Measurements from ENCODE around the gene ATXN1. TPM values are rescaled to one million over a fixed set of nuclear protein-coding genes. Genes with fewer than 3 reads are reported as not detected.

The ATXN1 gene
- total and polyA plus RNA-seq, 2 of the 8 experiments (the other 6 are each of a cell fraction or from before 2014, with no cell fraction given): 1.6 to 4.0 TPM

DNA sequence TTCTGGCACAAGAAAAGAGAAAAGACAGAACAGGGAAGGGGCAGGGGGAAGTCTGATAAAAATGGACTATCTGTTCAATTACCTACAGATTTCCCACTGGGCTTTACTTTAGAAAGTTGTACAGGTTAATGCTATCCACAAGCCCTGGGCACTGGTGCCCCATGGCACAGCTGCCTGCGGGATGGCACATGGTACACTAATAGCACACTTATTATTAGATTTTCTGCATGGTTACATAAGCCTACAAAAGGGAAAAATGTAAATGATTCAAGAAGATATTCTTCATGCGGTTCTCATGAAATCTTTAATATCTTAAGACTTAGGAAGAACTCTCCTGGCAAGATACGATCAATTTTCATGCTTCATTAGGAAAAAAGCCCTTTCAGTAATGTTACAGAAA is 385.4 kb downstream of the ATXN1 start:
- no peaks in the 10 kb centered on the region for H3K36me3 ChIP-seq (ENCODE audit: control insufficient read depth in 2 of 4, insufficient read depth in 4 of 4, low read length in 3 of 4)
- no peak overlapping the region for H3K4me3 ChIP-seq (ENCODE audit: extremely low read depth in 1 of 4, insufficient read depth in 2 of 4, low read depth in 3 of 4, low read length in 4 of 4)
- H3K9ac ChIP-seq (replicated peaks in 1 of 4; ENCODE audit: extremely low read depth in 1 of 4, low read depth in 3 of 4, low read length in 3 of 4): no peak overlapping the region
- no peak overlapping the region for H3K18ac ChIP-seq (ENCODE audit: extremely low read depth, low read length)
- ChIA-PET CTCF (ENCODE audit: partially characterized antibody) (interaction anchor here (2.1 kb wide), 1 partner anchor 34 kb away, joined by 5 read pairs; no protein-coding TSS in a partner anchor), POLR2A (ENCODE audit: partially characterized antibody) (no interaction called here)
- H2BK12ac ChIP-seq (ENCODE audit: low read depth, low read length): no peak overlapping the region
- FAIRE-seq (no peak), DNase-seq (ENCODE audit: low read depth in 1 of 2, low spot score in 2 of 2) (no peak)
- H3K27ac ChIP-seq (ENCODE audit: low read depth, low read length): no peak overlapping the region
- H3K9me3 ChIP-seq (ENCODE audit: insufficient read depth in 2 of 2, low read depth in 1 of 2, low read length in 1 of 2): no peaks in the 10 kb centered on the region
- H3K23ac ChIP-seq (ENCODE audit: insufficient read length): no peak overlapping the region
- no peak overlapping the region for H4K5ac ChIP-seq (ENCODE audit: insufficient read length, low read depth, low read length)
- no peaks in the 10 kb centered on the region for H3K79me2 ChIP-seq (ENCODE audit: control insufficient read depth in 1 of 2, insufficient read depth in 2 of 2, low read length in 2 of 2)
- no peak overlapping the region for H2BK20ac ChIP-seq (ENCODE audit: low read length)
- H4K20me1 ChIP-seq (replicated peaks in 1 of 2; ENCODE audit: control insufficient read depth in 1 of 2, insufficient read depth in 2 of 2, low read length in 2 of 2): no peaks in the 10 kb centered on the region
- TF ChIP-seq POLR2A (IDR thresholded peaks at IDR 0.05; ENCODE audit: control extremely low read depth in 1 of 2, low read depth in 2 of 2, low read length in 2 of 2) (no peak), RXRA (IDR thresholded peaks at IDR 0.05; ENCODE audit: insufficient read depth, low read depth, low read length) (no peak), FOSL1 (IDR thresholded peaks at IDR 0.05; ENCODE audit: insufficient read depth, low read depth, low read length) (no peak), CTBP2 (IDR thresholded peaks at IDR 0.05; ENCODE audit: borderline replicate concordance, insufficient read depth, insufficient read length, low read length) (no peak), CEBPB (IDR thresholded peaks at IDR 0.05; ENCODE audit: low read depth, low read length) (no peak), CBX5 (IDR thresholded peaks at IDR 0.05; ENCODE audit: low read depth, low read length) (no peak), TCF12 (IDR thresholded peaks at IDR 0.05; ENCODE audit: low read depth, low read length) (no peak), KDM1A (IDR thresholded peaks at IDR 0.05; ENCODE audit: borderline replicate concordance, low read length) (no peak), SRF (IDR thresholded peaks at IDR 0.05; ENCODE audit: low read depth, low read length) (no peak), TAF1 (IDR thresholded peaks at IDR 0.05; ENCODE audit: low read depth, low read length) (no peak), BCL11A (IDR thresholded peaks at IDR 0.05; ENCODE audit: low read depth in 2 of 2, low read length in 2 of 2) (no peak)
- TF ChIP-seq, protein P1, sequence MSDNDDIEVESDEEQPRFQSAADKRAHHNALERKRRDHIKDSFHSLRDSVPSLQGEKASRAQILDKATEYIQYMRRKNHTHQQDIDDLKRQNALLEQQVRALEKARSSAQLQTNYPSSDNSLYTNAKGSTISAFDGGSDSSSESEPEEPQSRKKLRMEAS (IDR thresholded peaks at IDR 0.05): no peak
- no peak overlapping the region for H2AK5ac ChIP-seq (ENCODE audit: low read depth, low read length)
- no peaks in the 10 kb centered on the region for H3K79me1 ChIP-seq (ENCODE audit: low read depth, low read length)
- no peak overlapping the region for H2BK5ac ChIP-seq (ENCODE audit: low read depth, low read length)
- H2BK120ac ChIP-seq (replicated peaks; ENCODE audit: low read depth, low read length): no peak overlapping the region
- H3K23me2 ChIP-seq (ENCODE audit: low read depth, low read length): no peaks in the 10 kb centered on the region
- no peaks in the 10 kb centered on the region; a peak in 1 of 7 replicates for H3K4me1 ChIP-seq (replicated peaks in 1 of 4; ENCODE audit: control insufficient read depth in 3 of 4, insufficient read depth in 4 of 4, low read length in 3 of 4)
- no peak overlapping the region for H3K4me2 ChIP-seq (ENCODE audit: insufficient read depth in 1 of 2, low read depth in 2 of 2, low read length in 2 of 2)
- H4K8ac ChIP-seq (ENCODE audit: extremely low read depth, insufficient read depth, low read length): no peak overlapping the region
- H3K4ac ChIP-seq (replicated peaks; ENCODE audit: insufficient read length, low read depth, low read length): no peak overlapping the region
- H2AFZ ChIP-seq (ENCODE audit: low read length): no peak overlapping the region
- no peak overlapping the region for H3K56ac ChIP-seq (replicated peaks; ENCODE audit: insufficient read length, low read depth, low read length)
- H3K14ac ChIP-seq (ENCODE audit: insufficient read length): no peak overlapping the region
- no peak overlapping the region for H2BK15ac ChIP-seq (ENCODE audit: low read length)
- H4K91ac ChIP-seq (replicated peaks; ENCODE audit: insufficient read length, low read length): no peak overlapping the region
- no peaks in the 10 kb centered on the region for H3K27me3 ChIP-seq (replicated peaks in 1 of 4; ENCODE audit: control insufficient read depth in 3 of 4, extremely low read depth in 1 of 4, insufficient read depth in 3 of 4, low read length in 3 of 4)
- 88% methylated on average over 3 of the region's 3 CpGs; no CpG with 5 or more reads in 1 of the 2 experiments for WGBS, 2 experiments (ENCODE audit: extremely low coverage in 1 of 2, insufficient coverage in 1 of 2, insufficient read length in 1 of 2, insufficient replicate concordance in 2 of 2, low coverage in 1 of 2, low lambda C conversion rate in 2 of 2, missing lambda C conversion rate in 1 of 2)
